GM12801 (cell line): ENCODE measurements around the gene SNX24.

Source experiments
- TF ChIP-seq, protein P1 (sequence below): IDR thresholded peaks from one replicate; pipeline ENCODE4 v1.5.1; 2011; ENCODE audit warnings: control low read depth; ENCODE audit not compliant: insufficient read length; ENCODE audit errors: extremely low read depth

Gene SNX24

GRCh38 chr5:122999947-123000563 lies 154.6 kb downstream of the SNX24 start:
- TF ChIP-seq, protein P1, sequence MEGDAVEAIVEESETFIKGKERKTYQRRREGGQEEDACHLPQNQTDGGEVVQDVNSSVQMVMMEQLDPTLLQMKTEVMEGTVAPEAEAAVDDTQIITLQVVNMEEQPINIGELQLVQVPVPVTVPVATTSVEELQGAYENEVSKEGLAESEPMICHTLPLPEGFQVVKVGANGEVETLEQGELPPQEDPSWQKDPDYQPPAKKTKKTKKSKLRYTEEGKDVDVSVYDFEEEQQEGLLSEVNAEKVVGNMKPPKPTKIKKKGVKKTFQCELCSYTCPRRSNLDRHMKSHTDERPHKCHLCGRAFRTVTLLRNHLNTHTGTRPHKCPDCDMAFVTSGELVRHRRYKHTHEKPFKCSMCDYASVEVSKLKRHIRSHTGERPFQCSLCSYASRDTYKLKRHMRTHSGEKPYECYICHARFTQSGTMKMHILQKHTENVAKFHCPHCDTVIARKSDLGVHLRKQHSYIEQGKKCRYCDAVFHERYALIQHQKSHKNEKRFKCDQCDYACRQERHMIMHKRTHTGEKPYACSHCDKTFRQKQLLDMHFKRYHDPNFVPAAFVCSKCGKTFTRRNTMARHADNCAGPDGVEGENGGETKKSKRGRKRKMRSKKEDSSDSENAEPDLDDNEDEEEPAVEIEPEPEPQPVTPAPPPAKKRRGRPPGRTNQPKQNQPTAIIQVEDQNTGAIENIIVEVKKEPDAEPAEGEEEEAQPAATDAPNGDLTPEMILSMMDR, result no peak

GRCh38 chr5:123000731-123001130 lies 155.3 kb downstream of the SNX24 start:
- TF ChIP-seq, protein P1, result no peak

DNA sequence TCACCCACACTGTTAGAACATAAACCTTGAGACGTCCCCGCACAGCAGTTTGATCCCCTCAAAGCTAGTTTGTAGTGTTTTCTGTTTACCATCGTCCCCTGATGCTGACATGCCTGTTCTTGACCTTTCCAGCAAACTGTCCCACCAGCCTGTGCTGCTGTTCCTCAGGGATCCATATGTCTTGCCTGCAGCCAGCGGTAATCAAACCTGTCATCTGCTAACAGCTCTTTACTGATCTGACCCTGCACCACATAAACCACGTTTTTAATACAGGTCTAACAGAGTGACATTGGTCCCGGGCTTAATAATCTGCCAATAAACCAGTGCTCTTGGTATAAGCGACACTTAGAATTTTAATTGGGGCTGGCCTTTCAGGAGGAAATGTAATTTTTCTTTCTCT lies 156.4 kb downstream of the SNX24 start:
- TF ChIP-seq, protein P1, result no peak

DNA sequence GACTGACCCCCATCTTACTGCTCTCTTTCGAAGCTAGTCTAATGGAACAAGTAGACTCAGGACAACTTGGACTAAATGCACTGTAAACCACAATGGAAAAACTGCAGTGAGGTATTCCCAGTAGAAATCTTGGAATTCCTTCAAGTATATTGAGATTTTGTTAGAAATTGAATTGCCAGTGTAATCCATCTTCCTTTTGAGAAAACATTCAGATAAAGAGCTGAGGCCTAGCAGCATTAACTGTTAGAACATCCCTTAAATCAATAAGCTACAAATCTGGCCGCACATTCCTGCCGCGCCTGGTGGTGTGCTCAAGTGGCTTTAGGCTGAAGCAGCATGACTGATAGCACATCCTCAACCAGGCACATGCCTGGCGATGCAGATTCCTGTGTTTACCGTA lies 161.8 kb downstream of the SNX24 start:
- TF ChIP-seq, protein P1, result no peak

DNA sequence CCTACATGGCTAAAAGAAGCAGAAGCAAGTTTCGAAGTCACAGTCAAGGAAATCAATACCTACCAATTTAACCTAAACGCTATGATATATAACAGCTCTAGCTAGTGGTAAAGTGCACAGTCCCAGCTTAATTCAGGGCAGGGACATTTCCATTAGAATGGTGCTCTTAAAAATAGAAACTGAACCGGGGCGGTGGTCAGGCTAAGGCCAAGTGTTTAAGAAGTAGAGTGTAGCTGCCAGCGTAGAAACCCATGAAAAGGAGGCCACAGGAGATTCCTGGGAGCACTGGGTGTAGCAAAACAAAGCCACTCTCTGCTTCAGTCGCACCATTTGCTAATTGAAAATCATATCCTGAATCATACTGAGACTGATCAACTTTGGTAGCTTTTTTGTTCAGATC lies 162.3 kb downstream of the SNX24 start:
- TF ChIP-seq, protein P1, result no peak

DNA sequence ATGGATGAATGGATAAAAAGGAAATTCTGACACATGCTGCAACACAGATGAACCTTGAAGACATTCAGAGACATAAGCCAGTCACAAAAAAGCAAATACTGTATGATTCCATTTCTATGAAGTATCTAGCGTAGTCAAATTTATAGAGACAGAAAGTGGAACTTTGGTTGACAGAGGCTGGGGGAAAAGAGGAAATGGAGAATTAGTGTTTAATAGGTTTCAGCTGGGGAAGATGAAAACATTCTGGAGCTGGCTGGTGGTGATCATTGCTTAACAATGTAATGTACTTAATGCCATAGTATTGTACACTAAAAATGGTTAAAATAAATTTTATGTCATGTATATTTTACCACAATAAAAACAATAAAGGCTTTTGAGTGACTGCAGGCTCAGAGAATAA lies 166.9 kb downstream of the SNX24 start:
- TF ChIP-seq, protein P1, result no peak

GRCh38 chr5:123014689-123015088 lies 169.3 kb downstream of the SNX24 start:
- TF ChIP-seq, protein P1, result no peak
